Measurements from ENCODE around the gene ABHD6. TPM values are rescaled to one million over a fixed set of nuclear protein-coding genes. Genes with fewer than 3 reads are reported as not detected.
A peak's percentile ranks its signal among the peaks of the same experiment; 100 is the strongest.
"Not testable (repeated sequence)": the region's sequence is repeated elsewhere in the genome, so short reads cannot be mapped to it uniquely, and the experiment has no call there.

ABHD6 gene
- total and polyA plus RNA-seq, 4 donors: 5.2 to 14.1 (median 10.7) TPM

DNA sequence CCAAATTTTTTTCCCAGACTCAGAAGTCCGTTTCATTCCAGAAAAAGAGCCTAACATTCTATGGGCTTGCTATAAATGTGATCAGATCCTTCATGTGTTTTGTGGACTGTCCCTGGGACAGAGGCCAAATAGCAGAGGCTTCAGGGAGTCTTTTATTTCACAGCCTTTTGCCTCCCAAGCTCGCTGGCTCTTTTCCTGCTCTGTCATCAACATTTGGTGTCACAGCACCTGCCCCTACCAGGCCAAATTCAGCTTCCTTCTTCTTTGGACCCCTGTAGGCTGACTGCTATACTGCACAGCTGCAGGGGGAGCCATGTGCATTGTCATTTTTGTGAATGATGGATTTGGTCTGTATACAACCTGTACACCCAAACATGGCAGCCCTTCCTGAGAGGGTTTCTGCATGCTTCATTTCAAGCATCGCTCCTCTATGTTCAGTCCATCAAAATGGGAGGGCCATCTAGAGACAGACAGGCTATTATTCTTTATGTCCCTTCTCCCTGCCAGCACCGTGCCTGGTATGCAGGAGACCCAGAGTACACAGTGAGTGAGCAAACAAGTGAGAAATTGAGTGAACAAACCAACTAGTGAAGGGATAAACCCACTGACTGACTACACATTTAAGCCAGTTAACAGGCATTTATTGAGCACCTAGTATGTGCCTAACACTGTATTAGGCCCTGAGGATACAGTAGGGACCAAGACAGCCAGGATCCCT is 50.6 kb downstream of the ABHD6 start:
- Histone ChIP-seq H3K9ac (ENCODE audit: insufficient read depth in 1 of 2, low read length in 2 of 2) (no peak overlapping the region), H3K9me3 (ENCODE audit: control insufficient read depth in 4 of 4, insufficient read depth in 3 of 4, low read length in 3 of 4) (no peaks in the 10 kb centered on the region), H3K4me1 (ENCODE audit: control insufficient read depth in 5 of 5, insufficient read depth in 5 of 5, low read length in 5 of 5) (no peaks in the 10 kb centered on the region), H3K4me3 (no peak overlapping the region), H3K27ac (ENCODE audit: low read depth in 1 of 2, low read length in 1 of 2) (no peak overlapping the region), H3K36me3 (ENCODE audit: control insufficient read depth in 4 of 4, insufficient read depth in 4 of 4, low read length in 4 of 4) (peaks cover 0 to 16% (median 0%) of the 10 kb centered on the region in 4 donors), H3K27me3 (ENCODE audit: control insufficient read depth in 3 of 3, insufficient read depth in 3 of 3, low read length in 2 of 3) (no peaks in the 10 kb centered on the region)
- TF ChIP-seq, protein P1, sequence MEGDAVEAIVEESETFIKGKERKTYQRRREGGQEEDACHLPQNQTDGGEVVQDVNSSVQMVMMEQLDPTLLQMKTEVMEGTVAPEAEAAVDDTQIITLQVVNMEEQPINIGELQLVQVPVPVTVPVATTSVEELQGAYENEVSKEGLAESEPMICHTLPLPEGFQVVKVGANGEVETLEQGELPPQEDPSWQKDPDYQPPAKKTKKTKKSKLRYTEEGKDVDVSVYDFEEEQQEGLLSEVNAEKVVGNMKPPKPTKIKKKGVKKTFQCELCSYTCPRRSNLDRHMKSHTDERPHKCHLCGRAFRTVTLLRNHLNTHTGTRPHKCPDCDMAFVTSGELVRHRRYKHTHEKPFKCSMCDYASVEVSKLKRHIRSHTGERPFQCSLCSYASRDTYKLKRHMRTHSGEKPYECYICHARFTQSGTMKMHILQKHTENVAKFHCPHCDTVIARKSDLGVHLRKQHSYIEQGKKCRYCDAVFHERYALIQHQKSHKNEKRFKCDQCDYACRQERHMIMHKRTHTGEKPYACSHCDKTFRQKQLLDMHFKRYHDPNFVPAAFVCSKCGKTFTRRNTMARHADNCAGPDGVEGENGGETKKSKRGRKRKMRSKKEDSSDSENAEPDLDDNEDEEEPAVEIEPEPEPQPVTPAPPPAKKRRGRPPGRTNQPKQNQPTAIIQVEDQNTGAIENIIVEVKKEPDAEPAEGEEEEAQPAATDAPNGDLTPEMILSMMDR (IDR thresholded peaks at IDR 0.05; ENCODE audit: control extremely low read depth, extremely low read depth): no peak
- DNase-seq: peak in 2 of 3 donors; percentile 12 to 36
- ATAC-seq (ENCODE audit: insufficient read depth, low FRiP score): no peak
- WGBS, 2 donors: 90% methylated on average over 4 of the region's 4 CpGs

DNA sequence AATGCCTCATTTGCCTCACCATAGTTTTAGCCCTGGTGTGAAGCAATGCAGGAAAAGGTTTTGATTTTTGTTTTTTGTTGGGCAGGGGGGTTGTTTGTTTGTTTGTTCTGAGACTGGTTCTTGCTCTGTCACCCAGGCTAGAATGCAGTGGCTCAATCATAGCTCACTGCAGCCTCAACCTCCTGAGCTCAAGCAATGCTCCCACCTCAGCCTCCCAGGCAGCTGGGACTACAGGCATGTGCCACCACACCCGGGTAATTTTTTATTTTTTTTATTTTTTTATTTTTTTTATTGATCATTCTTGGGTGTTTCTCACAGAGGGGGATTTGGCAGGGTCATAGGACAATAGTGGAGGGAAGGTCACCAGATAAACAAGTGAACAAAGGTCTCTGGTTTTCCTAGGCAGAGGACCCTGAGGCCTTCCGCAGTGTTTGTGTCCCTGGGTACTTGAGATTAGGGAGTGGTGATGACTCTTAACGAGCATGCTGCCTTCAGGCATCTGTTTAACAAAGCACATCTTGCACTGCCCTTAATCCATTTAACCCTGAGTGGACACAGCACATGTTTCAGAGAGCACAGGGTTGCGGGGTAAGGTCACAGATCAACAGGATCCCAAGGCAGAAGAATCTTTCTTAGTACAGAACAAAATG is 51.5 kb downstream of the ABHD6 start:
- not testable (repeated sequence) for H3K4me3 ChIP-seq; DNase-seq; H3K27ac ChIP-seq (ENCODE audit: low read depth in 1 of 2, low read length in 1 of 2); H3K9me3 ChIP-seq (ENCODE audit: control insufficient read depth in 4 of 4, insufficient read depth in 3 of 4, low read length in 3 of 4); H3K27me3 ChIP-seq (ENCODE audit: control insufficient read depth in 3 of 3, insufficient read depth in 3 of 3, low read length in 2 of 3); H3K4me1 ChIP-seq (ENCODE audit: control insufficient read depth in 5 of 5, insufficient read depth in 5 of 5, low read length in 5 of 5); H3K9ac ChIP-seq (ENCODE audit: insufficient read depth in 1 of 2, low read length in 2 of 2); ATAC-seq (ENCODE audit: insufficient read depth, low FRiP score)
- 83 to 91% methylated on average over 3 of the region's 4 CpGs for WGBS, 2 donors
- peaks cover 0 to 16% (median 0%) of the 10 kb centered on the region in 4 donors for H3K36me3 ChIP-seq (ENCODE audit: control insufficient read depth in 4 of 4, insufficient read depth in 4 of 4, low read length in 4 of 4)

DNA sequence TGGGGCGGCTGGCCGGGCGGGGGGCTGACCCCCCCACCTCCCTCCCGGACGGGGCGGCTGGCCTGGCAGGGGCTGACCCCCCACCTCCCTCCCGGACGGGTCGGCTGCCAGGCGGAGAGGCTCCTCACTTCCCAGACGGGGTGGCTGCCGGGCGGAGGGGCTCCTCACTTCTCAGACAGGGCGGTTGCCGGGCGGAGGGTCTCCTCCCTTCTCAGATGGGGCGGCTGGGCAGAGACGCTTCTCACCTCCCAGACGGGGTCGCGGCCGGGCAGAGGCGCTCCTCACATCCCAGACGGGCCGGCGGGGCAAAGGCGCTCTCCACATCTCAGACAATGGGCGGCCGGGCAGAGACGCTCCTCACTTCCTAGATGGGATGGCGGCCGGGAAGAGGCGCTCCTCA is 52.9 kb downstream of the ABHD6 start:
- H3K27me3 ChIP-seq (ENCODE audit: control insufficient read depth in 3 of 3, insufficient read depth in 3 of 3, low read length in 2 of 3); ATAC-seq (ENCODE audit: insufficient read depth, low FRiP score): not testable (repeated sequence)
- WGBS, 2 donors: 96 to 97% methylated on average over 11 to 32 of the region's 33 CpGs

DNA sequence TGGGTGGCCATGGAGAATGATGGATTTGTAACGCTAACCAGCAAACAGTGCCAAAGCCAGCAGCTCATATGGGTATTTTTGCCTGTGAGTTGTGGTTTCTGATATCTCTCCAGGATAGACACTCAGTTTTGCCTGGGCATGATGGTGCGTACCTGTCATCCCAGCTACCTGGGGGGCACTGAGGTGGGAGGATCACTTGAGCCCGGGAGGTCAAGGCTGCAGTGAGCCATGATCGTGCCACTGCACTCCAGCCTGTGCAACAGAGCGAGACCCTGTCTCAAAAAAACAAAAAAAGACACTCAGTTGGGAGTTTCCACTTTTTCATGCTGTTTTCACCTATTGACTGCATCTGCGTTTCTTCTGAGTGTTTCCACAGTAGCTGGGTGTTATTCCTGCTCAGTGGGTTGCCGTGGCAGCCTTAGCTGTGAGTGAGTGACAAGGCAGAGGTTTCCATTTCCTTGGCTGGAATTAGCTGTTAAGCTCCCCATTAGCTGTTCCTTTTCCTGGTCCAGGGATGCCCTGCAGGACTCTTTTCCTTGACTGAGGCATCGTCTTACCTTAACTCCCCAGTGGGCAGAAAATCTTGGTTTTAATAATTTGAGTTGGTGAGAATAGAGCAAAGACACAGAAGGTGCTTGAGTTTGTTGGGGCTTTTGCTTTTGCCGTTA is 54.2 kb downstream of the ABHD6 start:
- TF ChIP-seq, protein P1 (IDR thresholded peaks at IDR 0.05; ENCODE audit: control extremely low read depth, extremely low read depth): no peak
- H3K4me3 ChIP-seq: no peak overlapping the region
- no peak for ATAC-seq (ENCODE audit: insufficient read depth, low FRiP score)
- H3K36me3 ChIP-seq (ENCODE audit: control insufficient read depth in 4 of 4, insufficient read depth in 4 of 4, low read length in 4 of 4): peaks cover 0 to 12% (median 0%) of the 10 kb centered on the region in 4 donors
- no peaks in the 10 kb centered on the region for H3K4me1 ChIP-seq (ENCODE audit: control insufficient read depth in 5 of 5, insufficient read depth in 5 of 5, low read length in 5 of 5)
- no peak for DNase-seq
- H3K27ac ChIP-seq (ENCODE audit: low read depth in 1 of 2, low read length in 1 of 2): no peak overlapping the region
- 82 to 87% methylated on average over 9 of the region's 9 CpGs for WGBS, 2 donors
- no peak overlapping the region for H3K9ac ChIP-seq (ENCODE audit: insufficient read depth in 1 of 2, low read length in 2 of 2)
- no peaks in the 10 kb centered on the region for H3K27me3 ChIP-seq (ENCODE audit: control insufficient read depth in 3 of 3, insufficient read depth in 3 of 3, low read length in 2 of 3)
- no peaks in the 10 kb centered on the region for H3K9me3 ChIP-seq (ENCODE audit: control insufficient read depth in 4 of 4, insufficient read depth in 3 of 4, low read length in 3 of 4)

More for the DNA sequence above, 52.9 kb downstream of the ABHD6 start:
- not testable (repeated sequence) for H3K9me3 ChIP-seq (ENCODE audit: control insufficient read depth in 4 of 4, insufficient read depth in 3 of 4, low read length in 3 of 4); DNase-seq; H3K4me3 ChIP-seq; H3K4me1 ChIP-seq (ENCODE audit: control insufficient read depth in 5 of 5, insufficient read depth in 5 of 5, low read length in 5 of 5); H3K9ac ChIP-seq (ENCODE audit: insufficient read depth in 1 of 2, low read length in 2 of 2); H3K27ac ChIP-seq (ENCODE audit: low read depth in 1 of 2, low read length in 1 of 2)
- H3K36me3 ChIP-seq (ENCODE audit: control insufficient read depth in 4 of 4, insufficient read depth in 4 of 4, low read length in 4 of 4): peaks cover 0 to 12% (median 0%) of the 10 kb centered on the region in 4 donors
